K562 (cell line): Measurements from ENCODE around the gene PDE6D.

Source experiments
- CC2D1A ChIP-seq: fragments of 450-650 bp; IDR thresholded peaks from 2 replicates; pipeline ENCODE4 v1.6.1; 2017; ENCODE audit warnings: mild to moderate bottlenecking
- CEBPB ChIP-seq: fragments of 450-650 bp; IDR thresholded peaks from 2 replicates; pipeline ENCODE4 v1.6.1; 2016; ENCODE audit warnings: missing genetic modification characterization, missing compliant biosample characterization
- CREM ChIP-seq: IDR thresholded peaks from 2 replicates; pipeline ENCODE4 v1.6.1; 2014; ENCODE audit warnings: antibody characterized with exemption, low read depth
- CTCF ChIP-seq, 3 experiments: IDR thresholded peaks in 2 of 3; conservative IDR thresholded peaks in 1 of 3; 2 replicates each; pipeline ENCODE4 v1.5.1; 2011 to 2012; ENCODE audit warnings: low read length in 3 of 3, mild to moderate bottlenecking in 3 of 3, control low read depth in 2 of 3, improper control_type of control experiment in 1 of 3, inconsistent platforms in 1 of 3, low read depth in 1 of 3, mixed read lengths in 1 of 3, moderate library complexity in 1 of 3; ENCODE audit not compliant: insufficient read depth in 2 of 3
- LCOR ChIP-seq: sonication (generic); formaldehyde crosslinking; IDR thresholded peaks from 2 replicates; pipeline ENCODE4 v1.8.0; 2022; ENCODE audit warnings: mild to moderate bottlenecking, missing genetic modification reagents
- NBN ChIP-seq: fragments of 450-650 bp; IDR thresholded peaks from 2 replicates; pipeline ENCODE4 v1.6.1; 2016; ENCODE audit warnings: low read depth, mild to moderate bottlenecking
- POU5F1 ChIP-seq: fragments of 150-350 bp; IDR thresholded peaks from 2 replicates; pipeline ENCODE4 v1.6.1; 2014; ENCODE audit warnings: borderline replicate concordance, low read length, low read depth, mild to moderate bottlenecking; ENCODE audit not compliant: partially characterized antibody
- SREBF2 ChIP-seq: sonication (generic); formaldehyde crosslinking; IDR thresholded peaks from 2 replicates; pipeline ENCODE4 v1.4.0; 2020; ENCODE audit warnings: mild to moderate bottlenecking, missing genetic modification reagents
- STAG1 ChIP-seq: sonication (generic); formaldehyde crosslinking; IDR thresholded peaks from 2 replicates; pipeline ENCODE4 v1.5.0; 2020; ENCODE audit warnings: missing genetic modification reagents, borderline replicate concordance
- ZBTB8A ChIP-seq: fragments of 450-650 bp; IDR thresholded peaks from 2 replicates; pipeline ENCODE4 v1.6.1; 2018; ENCODE audit warnings: mild to moderate bottlenecking, moderate library complexity; ENCODE audit not compliant: partially characterized antibody
- ZNF354B ChIP-seq: fragments of 250-450 bp; sonication (Bioruptor Pico); IDR thresholded peaks from 2 replicates; pipeline ENCODE4 v1.4.0; 2020

GRCh38 chr2:231791107-231791506 is 10.0 kb upstream of the PDE6D start:
- TF ChIP-seq LCOR (CRISPR knock-in tag) = no peak
- TF ChIP-seq CTCF (IDR thresholded peaks at IDR 0.05 in 2 of 3, conservative IDR thresholded peaks at IDR 0.05 in 1 of 3; ENCODE audit: insufficient read depth in 2 of 3, low read depth in 1 of 3, low read length in 3 of 3) = no peak
- no peak for TF ChIP-seq STAG1 (CRISPR knock-in tag)
- TF ChIP-seq SREBF2 (CRISPR knock-in tag) = no peak
- TF ChIP-seq CREM = no peak
- no peak for TF ChIP-seq ZBTB8A
- TF ChIP-seq ZNF354B = no peak
- no peak for TF ChIP-seq CC2D1A
- TF ChIP-seq NBN = no peak
- no peak for TF ChIP-seq CEBPB
- no peak for TF ChIP-seq POU5F1
